Measurements from ENCODE around the gene WIPF2.
"Not testable (repeated sequence)": the region's sequence is repeated elsewhere in the genome, so short reads cannot be mapped to it uniquely, and the experiment has no call there.

Gene WIPF2

GRCh38 chr17:40191237-40192208 lies 27.6 kb upstream of the WIPF2 start:
- peak; percentile 18 for DNase-seq (ENCODE audit: low read depth, low spot score)

DNA sequence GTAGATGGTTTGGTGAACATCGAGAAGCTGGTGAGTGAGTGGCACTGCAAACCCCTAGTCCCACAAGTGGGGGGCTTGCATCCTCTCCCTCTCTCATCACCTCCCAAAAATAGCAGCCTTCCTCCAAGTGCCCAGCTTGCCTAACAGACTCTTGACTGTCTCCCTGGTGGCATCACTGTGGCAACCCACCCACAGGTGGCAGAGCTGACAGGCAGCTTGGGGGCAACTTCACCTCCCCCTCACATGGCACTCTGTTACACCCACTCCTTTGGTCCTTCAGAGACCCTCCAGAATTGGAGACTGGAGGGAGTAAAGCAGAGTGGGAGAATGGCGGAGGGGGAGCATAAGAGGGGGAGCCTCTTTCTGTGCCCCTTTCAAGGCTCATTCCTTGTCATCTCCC lies 26.1 kb upstream of the WIPF2 start:
- no peak for DNase-seq (ENCODE audit: low read depth, low spot score)

DNA sequence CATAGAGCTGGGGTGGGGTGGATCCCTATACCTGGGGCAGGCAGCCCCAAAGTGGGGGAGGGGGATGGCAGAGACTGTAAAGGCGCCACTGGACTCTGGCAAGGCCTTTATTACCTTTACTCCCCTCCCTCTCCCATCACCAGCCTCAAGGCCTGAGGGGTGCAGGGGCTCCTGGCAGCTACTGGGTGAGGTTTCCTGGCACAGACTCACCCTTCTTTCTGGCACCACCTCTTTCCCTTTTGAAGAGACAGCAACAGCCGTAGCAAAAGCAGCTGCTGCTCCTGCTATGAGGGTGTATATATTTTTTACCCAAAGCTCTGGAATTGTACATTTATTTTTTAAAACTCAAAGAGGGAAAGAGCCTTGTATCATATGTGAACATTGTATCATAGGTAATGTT lies 24.3 kb upstream of the WIPF2 start:
- DNase-seq (ENCODE audit: low read depth, low spot score), result no peak

GRCh38 chr17:40197550-40197949 lies 21.6 kb upstream of the WIPF2 start:
- no peak for DNase-seq (ENCODE audit: low read depth, low spot score)

- DNase-seq (ENCODE audit: low read depth, low spot score), result not testable (repeated sequence)
Observed at GRCh38 chr17:40197965-40198456, 21.1 kb upstream of the WIPF2 start.

GRCh38 chr17:40198576-40198975 lies 20.5 kb upstream of the WIPF2 start:
- DNase-seq (ENCODE audit: low read depth, low spot score), result no peak

DNA sequence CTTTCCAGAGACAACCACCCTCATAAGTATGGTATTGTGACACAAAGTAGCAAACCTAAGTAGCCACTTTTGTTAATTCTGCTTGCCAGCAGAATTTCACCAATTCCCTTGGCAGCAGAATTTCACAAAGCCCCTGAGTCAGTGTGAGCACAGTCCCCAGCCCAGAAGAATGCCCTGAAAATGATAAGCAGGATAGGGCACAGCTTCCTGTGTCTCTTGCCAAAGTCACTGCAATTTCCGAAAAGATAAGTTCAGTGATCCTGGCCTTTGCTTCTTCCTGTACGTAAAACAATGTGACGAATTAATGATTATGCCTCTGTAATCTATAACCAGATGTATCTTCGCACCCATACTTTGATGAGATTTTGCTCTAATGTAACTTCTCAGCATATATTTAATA lies 16.0 kb upstream of the WIPF2 start:
- DNase-seq (ENCODE audit: low read depth, low spot score), result no peak

- DNase-seq (ENCODE audit: low read depth, low spot score), result not testable (repeated sequence)
Observed at GRCh38 chr17:40206193-40206592, 12.9 kb upstream of the WIPF2 start.

- DNase-seq (ENCODE audit: low read depth, low spot score), result no peak
Observed at GRCh38 chr17:40209404-40210093, 9.6 kb upstream of the WIPF2 start.

GRCh38 chr17:40213914-40214313 lies 5.2 kb upstream of the WIPF2 start:
- DNase-seq (ENCODE audit: low read depth, low spot score), result not testable (repeated sequence)

GRCh38 chr17:40218006-40218739 lies 931 bp upstream of the WIPF2 start:
- no peak for DNase-seq (ENCODE audit: low read depth, low spot score)

- no peak for DNase-seq (ENCODE audit: low read depth, low spot score)
Observed at GRCh38 chr17:40219594-40220338, 662 bp downstream of the WIPF2 start.

GRCh38 chr17:40224718-40225550 lies 5.8 kb downstream of the WIPF2 start:
- DNase-seq (ENCODE audit: low read depth, low spot score), result no peak

DNA sequence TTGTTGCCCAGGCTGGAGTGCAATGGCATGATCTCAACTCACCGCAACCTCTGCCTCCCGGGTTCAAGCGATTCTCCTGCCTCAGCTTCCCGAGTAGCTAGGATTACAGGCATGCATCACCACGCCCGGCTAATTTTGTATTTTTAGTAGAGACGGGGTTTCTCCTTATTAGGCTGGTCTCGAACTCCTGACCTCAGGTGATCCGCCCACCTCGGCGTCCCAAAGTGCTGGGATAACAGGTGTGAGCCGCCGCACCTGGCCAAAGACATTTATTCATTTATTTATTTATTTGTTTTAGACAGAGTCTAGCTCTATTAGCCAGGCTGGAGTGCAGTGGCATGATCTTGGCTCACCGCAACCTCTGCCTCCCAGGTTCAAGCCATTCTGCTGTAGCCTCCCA lies 10.0 kb downstream of the WIPF2 start:
- DNase-seq (ENCODE audit: low read depth, low spot score), result not testable (repeated sequence)

GRCh38 chr17:40230670-40231069 lies 11.6 kb downstream of the WIPF2 start:
- DNase-seq (ENCODE audit: low read depth, low spot score), result no peak

GRCh38 chr17:40231928-40232327 lies 12.8 kb downstream of the WIPF2 start:
- not testable (repeated sequence) for DNase-seq (ENCODE audit: low read depth, low spot score)

- DNase-seq (ENCODE audit: low read depth, low spot score), result no peak
Observed at GRCh38 chr17:40241252-40241834, 22.2 kb downstream of the WIPF2 start.

GRCh38 chr17:40242774-40243173 lies 23.7 kb downstream of the WIPF2 start:
- DNase-seq (ENCODE audit: low read depth, low spot score), result no peak

- no peak for DNase-seq (ENCODE audit: low read depth, low spot score)
Observed at GRCh38 chr17:40243761-40244160, 24.7 kb downstream of the WIPF2 start.

DNA sequence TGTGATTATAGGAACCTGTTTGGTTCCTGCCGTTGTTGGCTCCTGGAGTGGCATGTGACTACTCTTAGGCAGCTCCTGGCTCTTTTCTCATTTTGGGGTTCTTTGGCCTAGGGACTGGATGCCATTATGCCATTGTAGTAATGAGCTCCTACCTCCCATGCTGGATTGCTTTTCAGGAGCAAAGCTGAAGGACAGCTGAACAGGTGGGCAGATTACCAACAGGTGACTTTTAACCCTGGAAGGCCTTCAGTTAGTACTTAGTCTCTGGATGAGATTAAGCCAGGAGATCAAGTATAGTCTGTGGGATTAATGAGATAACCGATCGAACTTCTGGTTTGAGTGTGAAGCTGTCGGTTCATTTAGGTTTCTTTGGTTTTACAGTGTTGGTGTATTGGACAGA lies 25.2 kb downstream of the WIPF2 start:
- no peak for DNase-seq (ENCODE audit: low read depth, low spot score)
